Measurements from ENCODE around the gene SIGLEC6.

Gene SIGLEC6

DNA sequence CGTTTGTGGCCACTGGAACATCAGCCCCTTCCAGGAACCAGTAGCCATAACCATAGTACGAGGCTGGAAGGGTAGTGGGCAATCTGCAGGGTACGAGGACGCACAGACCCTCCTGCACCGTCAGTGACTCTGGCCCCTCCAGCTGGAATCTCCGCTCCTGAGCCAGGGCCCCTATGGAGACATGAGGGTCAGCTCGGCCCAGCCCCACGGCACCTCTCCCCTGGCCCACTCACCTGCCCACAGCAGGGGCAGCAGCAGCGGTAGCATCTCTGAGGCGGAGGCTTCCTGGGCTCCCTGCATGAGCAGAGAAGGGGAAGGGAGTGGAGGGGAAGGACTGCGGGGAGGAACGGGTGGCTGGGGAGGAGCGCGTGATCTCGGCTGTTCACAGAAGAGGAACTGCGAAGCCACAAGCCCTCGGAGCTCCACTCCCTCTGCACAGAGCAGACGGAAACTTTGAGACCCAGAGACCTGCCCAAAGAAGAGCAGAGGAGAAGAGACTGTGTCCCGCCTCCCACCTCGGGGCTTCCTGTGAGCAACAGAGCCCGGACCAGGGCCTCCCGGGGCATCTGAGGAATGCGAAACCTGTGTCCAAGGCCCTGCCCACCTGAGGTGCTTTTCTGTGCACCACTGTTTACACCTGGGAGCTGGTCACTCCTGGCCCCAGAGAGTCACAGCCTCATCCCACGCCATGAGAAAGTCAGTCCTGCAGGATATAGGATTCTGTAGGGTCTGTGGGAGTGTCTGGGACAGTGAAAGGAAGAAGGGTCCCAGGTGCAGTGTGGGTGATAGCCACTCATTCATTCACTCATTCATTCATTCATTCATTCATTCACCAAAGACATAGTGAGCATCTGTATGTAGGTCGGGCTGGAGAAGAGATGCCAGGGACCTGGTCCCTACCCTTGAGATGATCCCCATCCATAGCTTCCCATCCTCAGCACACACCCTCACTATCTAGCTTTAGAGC, at the start of gene SIGLEC6:
TSS of gene SIGLEC6 (minus strand) at position 322 of the 967 bp plus-strand sequence. CDS start at position 300, 22 bp downstream.
- DNase-seq, result no peak

DNA sequence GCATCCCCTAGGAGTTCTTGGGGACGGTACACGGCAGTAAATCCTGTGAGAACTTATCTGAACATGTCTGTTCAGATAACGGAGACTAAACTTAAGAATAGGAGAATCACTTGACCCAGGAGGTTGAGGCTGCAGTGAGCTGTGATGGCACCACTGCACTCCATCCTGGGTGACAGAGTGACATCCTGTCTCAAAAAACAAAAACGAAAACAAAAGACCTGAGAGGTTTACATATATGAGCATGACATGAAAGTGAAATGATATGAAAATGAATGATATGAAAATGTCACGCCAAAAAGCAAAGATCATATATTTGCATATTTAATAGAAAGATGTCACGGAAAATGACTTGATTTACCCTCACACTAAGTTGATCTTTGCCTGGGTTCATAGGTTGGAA, 45.4 kb upstream of the SIGLEC6 start:
- no peak for DNase-seq

GRCh38 chr19:51573331-51573730, 41.9 kb upstream of the SIGLEC6 start:
- no peak for DNase-seq

DNA sequence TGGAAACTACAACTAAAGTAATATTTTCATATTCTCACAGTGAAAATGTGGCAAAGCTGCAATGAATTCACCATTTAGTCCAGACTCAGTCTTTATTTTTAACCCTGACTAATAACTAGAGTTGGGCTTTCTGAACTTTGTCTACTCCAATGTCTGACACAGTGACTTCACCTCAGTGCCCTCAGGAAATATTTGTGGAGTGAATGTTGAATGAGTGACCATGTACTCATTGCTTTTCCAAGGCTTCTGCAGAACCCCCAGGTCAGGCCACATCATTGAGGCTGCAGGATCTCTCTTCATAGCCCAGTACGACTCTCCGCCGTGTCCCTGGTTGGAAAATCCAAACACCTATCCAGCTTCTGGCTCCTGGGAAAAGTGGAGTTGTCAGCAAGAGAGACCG, 41.4 kb upstream of the SIGLEC6 start:
- no peak for DNase-seq

DNA sequence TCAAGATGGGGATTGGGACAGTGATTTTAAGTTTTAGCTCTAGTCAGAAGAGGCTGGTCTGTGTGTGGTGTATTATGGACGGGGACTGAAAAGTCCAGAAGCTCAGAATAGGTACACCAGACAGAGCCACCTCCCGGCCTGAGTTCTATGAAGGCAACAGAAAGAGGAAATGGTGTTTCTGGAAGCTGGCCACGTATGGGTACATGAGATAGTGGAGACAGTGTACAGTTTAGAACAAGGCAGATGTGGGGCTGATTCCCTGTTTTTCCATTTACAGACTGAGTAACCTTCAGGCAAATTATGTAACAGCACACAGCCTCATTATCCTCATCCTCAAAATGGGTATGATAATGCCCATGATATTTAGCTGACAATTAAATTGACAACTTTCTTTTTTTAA, 40.9 kb upstream of the SIGLEC6 start:
- no peak for DNase-seq

DNA sequence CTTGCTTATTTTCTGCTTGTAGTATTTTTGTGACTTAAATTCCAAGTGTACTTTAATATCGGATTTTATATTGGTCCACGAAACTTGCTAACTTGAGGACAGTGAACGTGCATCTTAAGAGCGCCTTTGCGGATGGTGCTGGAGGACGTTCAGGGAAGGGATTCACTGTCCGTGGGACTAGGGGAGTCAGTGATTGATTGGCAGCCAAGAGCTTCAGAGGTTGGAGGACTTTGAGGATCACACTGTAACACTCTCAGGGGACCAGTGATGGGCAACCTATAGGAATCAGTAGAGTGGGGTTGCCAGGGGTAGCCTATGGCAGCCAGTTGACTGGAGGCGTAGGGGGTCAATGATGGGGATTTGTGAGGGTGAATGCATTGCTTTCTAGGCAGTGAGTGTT, 40.1 kb upstream of the SIGLEC6 start:
- DNase-seq, result no peak

DNA sequence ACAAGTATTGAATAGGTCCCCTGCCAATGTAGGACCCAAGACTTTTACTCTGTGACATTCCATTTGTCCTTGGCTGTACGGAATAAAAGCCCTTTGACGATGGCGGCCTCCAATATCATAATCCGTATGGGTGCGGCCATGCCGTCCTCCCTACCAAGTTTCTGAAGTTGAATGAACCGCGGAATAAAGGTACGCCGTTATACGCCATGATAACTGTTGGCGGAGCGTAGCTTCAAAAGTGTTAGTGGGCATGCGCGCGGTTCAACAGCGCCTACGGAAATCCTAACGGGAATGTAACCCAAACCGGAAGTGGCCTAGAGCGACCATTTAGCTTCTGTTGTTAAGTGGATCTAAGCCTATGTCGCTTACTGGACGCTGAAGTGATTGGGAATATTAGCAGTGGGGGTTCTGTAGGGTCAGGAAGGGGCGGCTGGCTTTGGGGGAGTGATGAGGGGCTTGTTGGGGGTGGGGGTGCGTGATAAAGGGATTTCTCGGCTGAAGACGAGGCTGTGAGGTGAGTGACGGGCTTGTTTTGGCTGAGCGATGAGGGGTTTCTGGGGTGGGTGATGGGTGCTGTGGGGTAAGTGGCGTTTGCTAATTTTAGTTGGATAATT, 39.6 kb upstream of the SIGLEC6 start, which contains the start of gene ZNF175:
TSS of gene ZNF175 (plus strand) at position 322 of the 614 bp plus-strand sequence. CDS start 2,047 bp downstream, outside the sequence.
- peak; percentile 93 for DNase-seq

DNA sequence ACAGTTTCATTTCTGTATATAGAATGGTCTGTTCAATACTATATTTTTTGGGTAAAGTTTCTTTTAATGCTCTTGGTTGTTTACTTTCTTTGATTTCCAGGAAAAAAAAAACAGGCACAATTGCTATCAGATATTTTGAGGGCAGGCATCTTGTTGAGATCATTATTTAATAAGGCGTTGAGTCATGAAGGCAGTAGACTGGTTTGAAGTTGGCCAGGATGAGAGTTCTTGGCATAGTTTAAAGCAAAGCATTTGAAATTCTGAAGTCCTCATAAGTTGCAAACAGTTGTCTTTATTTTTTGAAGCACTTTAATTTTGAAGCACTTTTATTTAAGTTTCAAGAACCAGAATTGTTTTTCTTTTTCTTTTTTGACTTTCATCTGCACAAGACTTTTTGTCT, 37.0 kb upstream of the SIGLEC6 start:
- DNase-seq, result no peak

DNA sequence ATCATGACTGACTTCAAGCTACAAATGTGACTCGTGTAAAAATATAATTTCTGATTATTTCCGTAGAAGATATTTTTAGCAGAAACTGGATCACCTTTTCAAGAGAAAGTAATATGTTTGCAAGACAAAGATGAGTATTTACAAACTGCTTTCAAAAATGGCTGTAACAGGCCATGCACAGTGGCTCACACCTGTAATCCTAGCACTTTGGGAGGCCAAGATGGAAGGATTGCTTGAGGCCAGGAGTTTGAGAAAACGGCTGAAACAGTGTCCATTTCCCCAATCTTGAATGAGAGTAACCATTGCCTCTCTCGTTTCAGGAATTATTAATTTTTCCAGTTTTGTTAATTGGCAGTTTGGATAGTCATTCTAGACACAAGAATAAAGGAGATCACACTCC, 36.1 kb upstream of the SIGLEC6 start:
- DNase-seq, result no peak

GRCh38 chr19:51566489-51567100, 35.1 kb upstream of the SIGLEC6 start:
- DNase-seq, result no peak

GRCh38 chr19:51565583-51565982, 34.1 kb upstream of the SIGLEC6 start:
- DNase-seq, result no peak

GRCh38 chr19:51564791-51565190, 33.3 kb upstream of the SIGLEC6 start:
- no peak for DNase-seq

DNA sequence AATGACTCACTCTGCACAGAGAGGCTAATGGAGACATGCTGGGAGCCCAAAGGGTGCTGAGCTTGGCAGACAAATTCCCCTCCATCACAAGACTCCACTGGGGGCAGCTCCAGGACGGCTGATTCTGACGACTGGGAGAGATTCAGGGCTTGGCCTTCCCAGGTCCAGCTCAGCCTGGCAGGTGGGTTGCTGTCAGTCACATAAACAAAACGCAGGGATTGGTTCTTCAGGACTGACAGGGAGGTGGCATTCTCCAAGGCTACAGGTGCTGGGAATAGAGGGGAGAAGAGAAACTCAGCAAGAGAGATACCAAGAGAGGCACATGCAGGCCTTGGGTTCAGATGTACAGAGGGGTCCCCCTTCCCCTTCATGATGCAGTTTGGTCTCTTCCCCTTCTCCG, 28.9 kb upstream of the SIGLEC6 start:
- DNase-seq, result no peak

DNA sequence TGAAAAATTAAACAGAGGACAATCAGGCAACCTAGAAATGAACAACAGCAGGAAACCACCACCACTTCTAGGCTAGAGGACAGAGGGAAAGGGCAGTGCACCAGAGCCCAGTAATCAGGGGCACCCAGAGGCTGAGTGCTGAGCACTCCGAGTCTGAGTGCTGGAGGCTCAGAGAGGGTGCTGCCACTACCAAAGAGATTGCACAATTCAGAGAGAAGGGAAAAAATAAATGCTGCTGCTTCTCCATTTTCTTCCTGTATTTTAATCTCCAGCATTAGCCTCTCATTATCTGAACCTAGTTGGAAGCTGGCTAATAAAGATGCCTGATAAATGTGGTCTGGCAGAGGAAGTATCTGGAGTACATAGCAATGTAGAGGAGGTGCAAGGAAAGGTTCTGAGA, 27.8 kb upstream of the SIGLEC6 start:
- DNase-seq, result no peak

- DNase-seq, result no peak
Observed at GRCh38 chr19:51552996-51553725, 21.7 kb upstream of the SIGLEC6 start.

- DNase-seq, result no peak
Observed at GRCh38 chr19:51552608-51552995, 21.1 kb upstream of the SIGLEC6 start.

- no peak for DNase-seq
Observed at GRCh38 chr19:51551673-51552432, 20.4 kb upstream of the SIGLEC6 start.

- DNase-seq, result no peak
Observed at GRCh38 chr19:51550848-51551672, 19.6 kb upstream of the SIGLEC6 start.

DNA sequence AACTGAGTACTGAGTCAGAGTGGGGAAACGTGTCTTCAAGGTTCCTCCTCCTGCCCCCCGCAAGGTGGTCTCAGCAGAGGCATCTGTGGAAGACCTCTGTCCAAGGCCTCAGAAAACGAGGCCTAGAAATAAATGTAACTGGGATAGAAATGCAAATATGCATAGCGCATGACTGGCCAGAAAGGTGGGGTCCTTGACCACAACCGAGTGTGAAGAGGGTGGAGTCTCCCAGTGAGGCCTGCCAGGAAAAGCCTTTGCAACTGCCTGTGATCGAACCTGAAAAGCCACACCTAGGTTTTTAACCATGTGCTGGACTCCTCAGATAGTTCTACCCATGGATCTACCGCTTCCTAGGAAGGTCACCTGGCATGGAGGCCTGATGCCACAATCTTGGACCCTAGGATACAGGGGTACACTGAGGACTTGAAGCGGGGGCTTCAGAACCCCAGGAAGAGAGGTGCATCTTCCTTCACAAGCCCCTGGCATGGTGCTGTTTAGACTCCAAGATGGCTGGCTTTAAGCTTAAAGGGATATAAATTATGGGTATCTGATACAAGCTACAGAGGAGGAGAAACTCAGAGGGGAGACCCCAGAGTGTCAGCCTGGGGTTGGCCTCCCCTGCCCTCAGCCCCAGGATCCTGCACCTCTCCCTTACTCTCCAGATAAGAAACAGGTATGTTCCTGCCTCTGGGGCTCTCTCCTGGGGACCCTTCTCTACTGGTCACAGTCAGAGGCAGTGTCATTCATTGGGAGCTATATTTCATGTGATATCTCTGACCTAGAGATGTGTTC, 18.3 kb upstream of the SIGLEC6 start:
- DNase-seq, result no peak

- DNase-seq, result no peak
Observed at GRCh38 chr19:51548891-51549305, 17.4 kb upstream of the SIGLEC6 start.
